Smooth muscle cell (in vitro differentiated cells): ENCODE measurements around the gene NCLN. TPM values are rescaled to one million over a fixed set of nuclear protein-coding genes. Genes with fewer than 3 reads are reported as not detected.

Source experiments
- DNase-seq: peaks from one replicate; lab custom pipeline; 2025; ENCODE audit not compliant: unreplicated experiment; lab: John Stamatoyannopoulos, UW
- H2AFZ ChIP-seq: fragments of 200-600 bp; sonication (generic); 2 replicates; pipeline ENCODE4 v1.6.0; 2016; ENCODE audit warnings: antibody characterized with exemption, low read depth, mild to moderate bottlenecking
- H3F3A ChIP-seq: fragments of 200-600 bp; sonication (generic); 2 replicates; pipeline ENCODE4 v1.6.0; 2017; ENCODE audit warnings: antibody characterized with exemption, low read depth
- H3K27ac ChIP-seq: fragments of 200-600 bp; sonication (generic); 2 replicates; pipeline ENCODE4 v1.5.1; 2016; ENCODE audit warnings: low read depth, mild to moderate bottlenecking
- H3K27me3 ChIP-seq: fragments of 200-600 bp; sonication (generic); 2 replicates; pipeline ENCODE4 v1.6.1; 2016; ENCODE audit warnings: low read depth, mild to moderate bottlenecking
- H3K36me3 ChIP-seq: fragments of 200-600 bp; sonication (generic); 2 replicates; pipeline ENCODE4 v1.5.1; 2016; ENCODE audit warnings: low read depth
- H3K4me1 ChIP-seq: fragments of 200-600 bp; sonication (generic); 2 replicates; pipeline ENCODE4 v1.5.1; 2016; ENCODE audit warnings: low read depth
- H3K4me2 ChIP-seq: fragments of 200-600 bp; sonication (generic); 2 replicates; pipeline ENCODE4 v1.6.0; 2016; ENCODE audit warnings: mild to moderate bottlenecking
- H3K4me3 ChIP-seq: fragments of 200-600 bp; sonication (generic); 2 replicates; pipeline ENCODE4 v1.5.1; 2016; ENCODE audit warnings: mild to moderate bottlenecking
- H3K79me2 ChIP-seq: fragments of 200-600 bp; sonication (generic); 2 replicates; pipeline ENCODE4 v1.6.0; 2016; ENCODE audit warnings: low read depth, mild to moderate bottlenecking
- H3K9ac ChIP-seq: fragments of 200-600 bp; sonication (generic); 2 replicates; pipeline ENCODE4 v1.6.0; 2016; ENCODE audit warnings: low read depth
- H3K9me3 ChIP-seq: fragments of 200-600 bp; sonication (generic); replicated peaks from 2 replicates; pipeline ENCODE4 v1.5.1; 2016; ENCODE audit warnings: low read depth
- H4K20me1 ChIP-seq: fragments of 200-600 bp; sonication (generic); 2 replicates; pipeline ENCODE4 v1.6.0; 2016; ENCODE audit warnings: low read depth
- WGBS: methylation state at CpG from one replicate; pipeline ENCODE4 v1.1.7; 2016; ENCODE audit warnings: low lambda C conversion rate; 5-methylcytosine and 5-hydroxymethylcytosine counted together
- polyA plus RNA-seq: library from polyadenylated mRNA; unstranded; fragments of >200 nt; fragmentation: Nextera tagmentation; extraction: Ambion mirVana; gene quantifications from 2 replicates; pipeline ENCODE4 v1.2.1, GENCODE V29; 2016
- total RNA-seq: library from RNA; depleted of rRNA; stranded (reverse); fragments of >200 nt; gene quantifications from 2 replicates; pipeline ENCODE4 v1.2.3, GENCODE V29; 2014
- TF ChIP-seq, protein P1 (sequence below): fragments of 200-600 bp; sonication (generic); IDR thresholded peaks from 2 replicates; pipeline ENCODE4 v1.5.1; 2017; ENCODE audit warnings: borderline replicate concordance, mild to moderate bottlenecking, antibody characterized with exemption; ENCODE audit not compliant: insufficient read depth, poor library complexity, severe bottlenecking

NCLN gene
- total and polyA plus RNA-seq, 2 experiments from 2014 or later = 44.5 to 97.4 TPM

DNA sequence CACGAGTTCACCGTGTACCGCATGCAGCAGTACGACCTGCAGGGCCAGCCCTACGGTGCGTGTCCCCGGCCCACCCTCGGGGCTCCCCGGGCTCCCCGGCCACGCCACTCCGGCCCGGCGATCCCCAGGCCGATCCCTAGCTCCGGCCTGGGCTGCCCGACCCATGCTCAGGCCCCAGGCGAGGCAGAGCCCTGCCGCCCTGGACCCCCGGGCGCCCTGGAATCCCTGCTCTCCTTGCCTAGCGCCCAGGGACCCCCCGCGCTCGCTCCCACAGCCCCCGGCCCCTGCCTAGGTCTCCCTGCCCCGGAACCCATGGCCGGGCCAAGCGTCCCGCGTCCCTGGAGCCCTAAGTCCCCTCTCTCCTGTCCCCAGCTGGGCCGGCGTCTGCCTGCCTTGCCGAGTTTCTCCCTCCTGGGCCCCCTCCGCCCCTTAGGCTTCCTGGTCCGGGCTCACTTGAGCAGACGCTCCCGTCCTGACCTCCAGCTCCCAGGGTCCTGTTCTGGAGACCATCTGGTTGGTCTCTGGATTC lies 494 bp downstream of the NCLN start:
- TF ChIP-seq, protein P1, sequence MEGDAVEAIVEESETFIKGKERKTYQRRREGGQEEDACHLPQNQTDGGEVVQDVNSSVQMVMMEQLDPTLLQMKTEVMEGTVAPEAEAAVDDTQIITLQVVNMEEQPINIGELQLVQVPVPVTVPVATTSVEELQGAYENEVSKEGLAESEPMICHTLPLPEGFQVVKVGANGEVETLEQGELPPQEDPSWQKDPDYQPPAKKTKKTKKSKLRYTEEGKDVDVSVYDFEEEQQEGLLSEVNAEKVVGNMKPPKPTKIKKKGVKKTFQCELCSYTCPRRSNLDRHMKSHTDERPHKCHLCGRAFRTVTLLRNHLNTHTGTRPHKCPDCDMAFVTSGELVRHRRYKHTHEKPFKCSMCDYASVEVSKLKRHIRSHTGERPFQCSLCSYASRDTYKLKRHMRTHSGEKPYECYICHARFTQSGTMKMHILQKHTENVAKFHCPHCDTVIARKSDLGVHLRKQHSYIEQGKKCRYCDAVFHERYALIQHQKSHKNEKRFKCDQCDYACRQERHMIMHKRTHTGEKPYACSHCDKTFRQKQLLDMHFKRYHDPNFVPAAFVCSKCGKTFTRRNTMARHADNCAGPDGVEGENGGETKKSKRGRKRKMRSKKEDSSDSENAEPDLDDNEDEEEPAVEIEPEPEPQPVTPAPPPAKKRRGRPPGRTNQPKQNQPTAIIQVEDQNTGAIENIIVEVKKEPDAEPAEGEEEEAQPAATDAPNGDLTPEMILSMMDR = no peak
- Histone ChIP-seq H3K79me2 (peaks cover 46% of the 10 kb centered on the region), H3F3A (no peaks in the 10 kb centered on the region), H3K27ac (peak overlapping the region; percentile 24), H3K4me2 (peak overlapping the region; percentile 92), H3K9ac (peak overlapping the region; percentile 80), H3K4me1 (peaks cover 6% of the 10 kb centered on the region), H4K20me1 (peaks cover 23% of the 10 kb centered on the region), H3K27me3 (no peaks in the 10 kb centered on the region), H3K9me3 (no peaks in the 10 kb centered on the region), H3K36me3 (no peaks in the 10 kb centered on the region), H2AFZ (peak overlapping the region; percentile 57), H3K4me3 (peak overlapping the region; percentile 88)
- no peak for DNase-seq
- WGBS = 0% methylated on average over 17 of the region's 38 CpGs

DNA sequence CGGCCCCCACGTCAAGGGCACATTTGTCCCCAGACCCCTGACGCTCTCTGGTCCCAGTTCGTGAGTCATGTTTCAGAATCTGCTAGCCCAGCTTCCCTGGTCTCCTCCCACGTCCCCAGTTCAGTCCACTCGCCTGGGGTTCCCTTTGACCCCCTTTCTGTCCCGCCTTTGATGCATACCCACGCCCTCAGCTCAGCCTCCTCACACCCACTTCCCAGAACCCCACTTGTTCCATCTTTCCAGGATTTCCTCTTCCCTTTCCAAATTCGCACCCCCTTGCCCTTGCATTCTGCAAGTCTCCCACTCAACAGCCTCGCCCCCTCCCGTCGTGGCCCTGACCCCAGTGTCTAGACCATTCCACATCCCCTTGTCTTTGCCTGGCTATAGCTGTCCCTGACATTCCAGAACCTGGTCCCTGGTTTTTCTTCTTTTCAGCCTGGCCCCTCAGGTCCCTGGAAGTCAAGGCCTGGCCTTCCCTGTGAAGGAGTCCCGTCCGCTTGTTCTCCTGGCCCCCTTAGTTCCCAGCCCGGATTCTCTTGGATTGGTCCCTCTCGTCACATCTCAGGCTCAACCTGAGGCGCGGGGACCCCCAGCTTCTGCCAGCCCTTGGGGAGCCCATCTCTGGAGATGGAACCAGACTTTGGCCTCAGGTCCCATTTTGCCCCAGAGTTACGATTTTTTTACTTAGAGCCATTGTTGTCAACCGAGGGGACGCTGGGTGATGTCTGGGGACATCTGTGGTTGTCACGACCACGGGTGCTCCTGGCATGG lies 1.3 kb downstream of the NCLN start:
- DNase-seq = no peak
- Histone ChIP-seq H3K79me2 (peaks cover 53% of the 10 kb centered on the region), H3K9me3 (no peaks in the 10 kb centered on the region), H3F3A (no peaks in the 10 kb centered on the region), H2AFZ (no peak overlapping the region), H3K4me3 (peak overlapping the region; percentile 88), H3K27me3 (no peaks in the 10 kb centered on the region), H4K20me1 (peaks cover 26% of the 10 kb centered on the region), H3K4me1 (peaks cover 6% of the 10 kb centered on the region), H3K36me3 (no peaks in the 10 kb centered on the region), H3K27ac (no peak overlapping the region), H3K9ac (peak overlapping the region; percentile 80), H3K4me2 (peak overlapping the region; percentile 92)
- TF ChIP-seq, protein P1 = no peak
- WGBS = 81% methylated on average over 21 of the region's 23 CpGs

DNA sequence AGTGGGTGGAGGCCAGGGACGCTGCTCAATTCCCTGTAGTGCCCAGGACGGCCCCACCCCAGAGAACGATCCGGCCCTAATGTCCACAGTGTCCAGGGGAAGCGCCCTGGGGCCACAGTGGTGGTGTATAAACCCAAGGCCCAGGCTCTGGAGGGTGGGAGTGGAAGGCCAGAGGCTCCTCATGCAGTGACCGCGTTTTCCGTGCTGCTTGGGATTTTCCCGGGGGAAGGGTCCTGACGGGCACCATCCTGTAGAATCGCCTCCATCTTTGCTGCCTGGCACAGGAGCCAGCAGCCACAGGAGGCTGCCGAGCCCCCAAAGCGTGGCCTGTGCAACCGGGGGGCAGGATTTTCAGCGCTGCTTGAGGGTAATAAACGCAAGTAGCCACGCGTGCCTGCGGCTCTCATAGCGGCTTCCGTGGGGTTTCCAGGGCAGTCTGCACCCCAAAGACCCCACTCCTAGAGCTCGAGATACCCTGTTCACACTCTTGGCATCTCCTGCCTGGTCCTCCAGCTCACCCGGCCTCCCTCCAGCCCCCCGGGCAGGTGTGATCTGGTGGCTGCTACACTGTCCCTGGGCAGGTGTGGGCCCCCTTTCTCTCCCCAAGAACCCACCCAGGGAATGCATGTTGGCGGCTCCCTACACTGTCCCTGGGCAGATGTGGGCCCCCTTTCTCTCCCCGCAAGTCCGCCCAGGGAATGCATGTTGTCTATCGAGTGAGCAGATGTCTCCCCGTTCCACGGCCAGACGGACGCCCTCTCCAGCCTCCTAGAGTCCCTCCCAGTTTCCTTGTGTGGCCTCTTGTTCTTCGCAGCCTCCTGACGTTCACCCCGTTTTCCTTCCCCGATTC lies 2.2 kb downstream of the NCLN start:
- Histone ChIP-seq H3K4me3 (no peak overlapping the region), H4K20me1 (peaks cover 26% of the 10 kb centered on the region), H3K4me1 (peaks cover 6% of the 10 kb centered on the region), H3K9me3 (no peaks in the 10 kb centered on the region), H3F3A (no peaks in the 10 kb centered on the region), H3K4me2 (no peak overlapping the region), H3K36me3 (no peaks in the 10 kb centered on the region), H3K27ac (no peak overlapping the region), H3K79me2 (peaks cover 53% of the 10 kb centered on the region), H3K9ac (peak overlapping the region; percentile 80), H3K27me3 (no peaks in the 10 kb centered on the region), H2AFZ (no peak overlapping the region)
- TF ChIP-seq, protein P1 = no peak
- DNase-seq = no peak
- WGBS = 96% methylated on average over 30 of the region's 36 CpGs
